ENCODE data around the gene WDR54.

WDR54 gene

DNA sequence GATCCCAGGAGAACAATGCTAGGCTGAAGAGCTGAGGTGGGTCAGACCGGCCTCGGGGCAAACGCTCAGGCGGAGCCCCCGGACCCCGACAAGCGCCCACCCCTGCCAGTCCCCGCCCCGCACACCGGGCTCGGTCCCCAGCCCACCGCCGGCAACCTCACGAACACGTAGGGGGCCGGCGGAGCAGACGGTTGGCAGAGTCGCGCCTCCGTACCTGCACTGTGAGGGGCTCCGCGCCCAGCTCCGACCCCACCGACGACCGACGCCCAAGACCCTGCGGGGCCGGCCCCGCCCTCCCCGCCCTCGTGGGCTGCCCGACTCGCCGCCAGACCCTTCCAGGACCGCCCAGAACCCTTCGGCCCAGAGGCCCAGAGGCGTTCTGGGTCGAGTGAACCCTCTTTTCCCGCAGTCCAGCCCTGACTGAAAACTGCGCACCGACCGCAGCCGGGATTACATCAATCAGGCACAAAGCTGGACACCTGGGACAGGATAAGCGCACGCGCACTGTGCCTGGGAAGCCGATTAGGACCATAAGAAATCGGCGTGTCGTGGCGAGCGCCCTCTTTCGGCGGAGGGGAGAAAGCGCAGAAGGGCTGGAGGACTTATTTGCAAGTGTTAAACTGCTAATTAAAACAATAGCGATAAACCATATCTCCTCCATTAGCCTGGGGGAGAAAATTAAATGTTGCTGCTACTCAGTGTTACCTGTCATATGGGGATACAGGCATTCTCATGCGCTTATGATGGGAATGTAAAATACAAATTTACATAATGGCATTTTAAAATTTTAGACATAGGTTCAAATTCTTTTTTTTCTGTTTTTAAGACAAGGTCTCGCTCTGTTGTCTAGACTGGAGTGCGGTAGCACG, 29.7 kb upstream of the WDR54 start:
- Histone ChIP-seq H4K20me1 (ENCODE audit: control insufficient read depth, insufficient read depth, low read depth, low read length) (no peaks in the 10 kb centered on the region), H3K36me3 (ENCODE audit: control insufficient read depth, low read length) (no peaks in the 10 kb centered on the region), H3K27me3 (ENCODE audit: control insufficient read depth, low read length) (no peaks in the 10 kb centered on the region), H3K27ac (ENCODE audit: low read depth, low read length) (peak overlapping the region; percentile 55; the same call in 1 of the 2 replicates), H3K79me2 (ENCODE audit: control insufficient read depth, low read length) (peaks cover 48% of the 10 kb centered on the region), H3K9me2 (replicated peaks; ENCODE audit: control insufficient read depth, low read length) (no peaks in the 10 kb centered on the region), H3F3A (ENCODE audit: control insufficient read depth, insufficient read depth) (no peaks in the 10 kb centered on the region), H3K4me1 (ENCODE audit: control insufficient read depth, low read length) (peaks cover 21% of the 10 kb centered on the region), H3K9me3 (ENCODE audit: control insufficient read depth, insufficient read depth, low read length) (no peaks in the 10 kb centered on the region), H3K4me3 (ENCODE audit: low read length) (peak overlapping the region; percentile 86), H3K4me2 (ENCODE audit: low read length) (peak overlapping the region; percentile 96)
- TF ChIP-seq, protein P1, sequence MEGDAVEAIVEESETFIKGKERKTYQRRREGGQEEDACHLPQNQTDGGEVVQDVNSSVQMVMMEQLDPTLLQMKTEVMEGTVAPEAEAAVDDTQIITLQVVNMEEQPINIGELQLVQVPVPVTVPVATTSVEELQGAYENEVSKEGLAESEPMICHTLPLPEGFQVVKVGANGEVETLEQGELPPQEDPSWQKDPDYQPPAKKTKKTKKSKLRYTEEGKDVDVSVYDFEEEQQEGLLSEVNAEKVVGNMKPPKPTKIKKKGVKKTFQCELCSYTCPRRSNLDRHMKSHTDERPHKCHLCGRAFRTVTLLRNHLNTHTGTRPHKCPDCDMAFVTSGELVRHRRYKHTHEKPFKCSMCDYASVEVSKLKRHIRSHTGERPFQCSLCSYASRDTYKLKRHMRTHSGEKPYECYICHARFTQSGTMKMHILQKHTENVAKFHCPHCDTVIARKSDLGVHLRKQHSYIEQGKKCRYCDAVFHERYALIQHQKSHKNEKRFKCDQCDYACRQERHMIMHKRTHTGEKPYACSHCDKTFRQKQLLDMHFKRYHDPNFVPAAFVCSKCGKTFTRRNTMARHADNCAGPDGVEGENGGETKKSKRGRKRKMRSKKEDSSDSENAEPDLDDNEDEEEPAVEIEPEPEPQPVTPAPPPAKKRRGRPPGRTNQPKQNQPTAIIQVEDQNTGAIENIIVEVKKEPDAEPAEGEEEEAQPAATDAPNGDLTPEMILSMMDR (IDR thresholded peaks at IDR 0.05; ENCODE audit: low read depth, low read length, poor library complexity, severe bottlenecking): peak; percentile 96
- TF ChIP-seq EZH2phosphoT487 (IDR thresholded peaks at IDR 0.05; ENCODE audit: borderline replicate concordance, low read length): no peak

DNA sequence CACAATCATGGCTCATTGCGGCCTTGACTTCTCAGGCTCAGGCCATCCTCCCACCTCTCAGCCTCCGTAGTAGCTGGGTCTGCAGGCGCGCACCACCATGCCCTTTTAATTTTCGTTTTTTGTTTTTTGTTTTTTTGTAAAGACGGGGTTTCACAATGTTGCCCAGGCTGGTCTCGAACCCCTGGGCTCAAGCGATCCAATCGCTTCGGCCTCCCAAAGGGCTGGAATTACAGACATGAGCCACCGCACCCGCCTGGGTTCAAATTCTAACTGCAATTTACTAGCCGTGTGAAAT, 29.1 kb upstream of the WDR54 start:
- TF ChIP-seq EZH2phosphoT487 (IDR thresholded peaks at IDR 0.05; ENCODE audit: borderline replicate concordance, low read length): no peak
- TF ChIP-seq, protein P1 (IDR thresholded peaks at IDR 0.05; ENCODE audit: low read depth, low read length, poor library complexity, severe bottlenecking): no peak
- no peaks in the 10 kb centered on the region for H4K20me1 ChIP-seq (ENCODE audit: control insufficient read depth, insufficient read depth, low read depth, low read length)
- no peak overlapping the region for H3K27ac ChIP-seq (ENCODE audit: low read depth, low read length)
- H3K4me3 ChIP-seq (ENCODE audit: low read length): peak overlapping the region; percentile 86
- H3K79me2 ChIP-seq (ENCODE audit: control insufficient read depth, low read length): peaks cover 42% of the 10 kb centered on the region
- H3F3A ChIP-seq (ENCODE audit: control insufficient read depth, insufficient read depth): no peaks in the 10 kb centered on the region
- H3K9me2 ChIP-seq (replicated peaks; ENCODE audit: control insufficient read depth, low read length): no peaks in the 10 kb centered on the region
- no peaks in the 10 kb centered on the region for H3K9me3 ChIP-seq (ENCODE audit: control insufficient read depth, insufficient read depth, low read length)
- H3K27me3 ChIP-seq (ENCODE audit: control insufficient read depth, low read length): no peaks in the 10 kb centered on the region
- H3K4me2 ChIP-seq (ENCODE audit: low read length): peak overlapping the region; percentile 96
- peaks cover 21% of the 10 kb centered on the region for H3K4me1 ChIP-seq (ENCODE audit: control insufficient read depth, low read length)
- no peaks in the 10 kb centered on the region for H3K36me3 ChIP-seq (ENCODE audit: control insufficient read depth, low read length)

DNA sequence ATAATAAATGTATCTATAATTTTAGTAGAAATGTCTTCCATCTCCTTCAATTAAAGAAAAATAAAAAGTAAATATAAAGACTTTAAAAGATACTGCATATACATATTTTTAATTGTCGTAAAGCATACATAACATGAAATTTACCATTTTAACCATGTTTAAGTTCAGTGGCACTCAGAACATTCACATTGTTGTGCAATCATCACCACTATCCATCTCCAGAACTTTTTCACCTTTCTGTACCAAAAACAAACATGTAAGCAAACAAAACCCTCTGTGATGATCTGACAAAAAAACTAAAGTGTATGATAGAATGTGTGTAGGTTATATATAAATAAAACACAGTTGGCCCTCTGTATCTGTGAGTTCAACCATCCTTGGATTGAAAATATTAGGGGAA, 28.0 kb upstream of the WDR54 start:
- H3F3A ChIP-seq (ENCODE audit: control insufficient read depth, insufficient read depth): no peaks in the 10 kb centered on the region
- H3K9me2 ChIP-seq (replicated peaks; ENCODE audit: control insufficient read depth, low read length): no peaks in the 10 kb centered on the region
- TF ChIP-seq EZH2phosphoT487 (IDR thresholded peaks at IDR 0.05; ENCODE audit: borderline replicate concordance, low read length): no peak
- TF ChIP-seq, protein P1 (IDR thresholded peaks at IDR 0.05; ENCODE audit: low read depth, low read length, poor library complexity, severe bottlenecking): no peak
- no peak overlapping the region for H3K27ac ChIP-seq (ENCODE audit: low read depth, low read length)
- H3K4me2 ChIP-seq (ENCODE audit: low read length): no peak overlapping the region
- no peak overlapping the region for H3K4me3 ChIP-seq (ENCODE audit: low read length)
- H3K79me2 ChIP-seq (ENCODE audit: control insufficient read depth, low read length): peaks cover 31% of the 10 kb centered on the region
- H4K20me1 ChIP-seq (ENCODE audit: control insufficient read depth, insufficient read depth, low read depth, low read length): no peaks in the 10 kb centered on the region
- no peaks in the 10 kb centered on the region for H3K36me3 ChIP-seq (ENCODE audit: control insufficient read depth, low read length)
- peaks cover 21% of the 10 kb centered on the region for H3K4me1 ChIP-seq (ENCODE audit: control insufficient read depth, low read length)
- H3K27me3 ChIP-seq (ENCODE audit: control insufficient read depth, low read length): no peaks in the 10 kb centered on the region
- H3K9me3 ChIP-seq (ENCODE audit: control insufficient read depth, insufficient read depth, low read length): no peaks in the 10 kb centered on the region
